NCI-H1436 treated with DMSO at 0.1 percent for 48 hours (cell line): ENCODE data around the gene FBXO44.
A peak's percentile ranks its signal among the peaks of the same experiment; 100 is the strongest.
"Not testable (repeated sequence)": the region's sequence is repeated elsewhere in the genome, so short reads cannot be mapped to it uniquely, and the experiment has no call there.

ENCODE experiments used
- DNase-seq: peaks from one replicate; lab custom pipeline; 2025; lab: John Stamatoyannopoulos, UW

Gene FBXO44

DNA sequence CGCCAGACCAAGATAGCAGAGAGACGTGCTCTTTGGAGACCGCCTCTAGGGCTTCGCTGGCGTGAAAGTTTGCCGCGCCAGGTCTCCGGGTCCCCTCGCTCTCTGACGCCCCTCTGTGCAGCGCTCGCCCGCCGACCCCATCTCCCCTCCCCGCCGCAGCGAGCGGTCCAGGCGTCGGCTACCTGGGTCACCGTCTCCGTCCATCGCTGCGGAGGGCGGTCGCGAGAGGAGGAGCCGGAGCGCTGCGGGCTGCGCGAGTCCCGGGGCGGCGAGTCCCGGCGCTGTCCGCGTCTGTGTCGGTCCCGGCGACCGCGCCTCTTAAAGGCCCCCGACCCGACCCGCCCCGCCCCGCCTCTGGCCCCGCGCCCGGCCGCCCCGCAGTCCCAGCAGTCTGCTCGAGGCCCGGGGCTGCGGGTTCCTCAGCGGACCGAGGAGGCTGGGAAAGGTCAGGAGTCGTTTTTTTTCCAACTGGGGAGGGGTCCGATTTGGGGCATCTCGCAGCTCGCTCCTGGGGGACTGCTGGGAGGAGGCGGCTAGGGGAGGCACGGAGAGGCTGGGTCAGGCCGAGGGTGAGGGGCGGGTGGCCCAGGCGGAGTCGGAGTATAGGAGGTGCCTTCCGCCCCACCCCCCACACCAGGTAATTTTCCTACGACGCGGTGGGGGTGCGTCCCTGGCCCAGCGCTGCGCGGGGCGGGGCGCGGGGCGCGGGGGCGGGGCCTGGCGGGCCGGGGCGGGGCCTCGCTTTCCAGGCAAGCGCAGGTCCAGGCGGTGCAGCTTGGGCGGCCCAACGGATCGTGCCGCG lies at the start of gene FBXO44, which contains the start of gene FBXO2:
Gene FBXO44, plus strand, starts transcription at position 741 of the 802 bp plus-strand sequence. CDS start 959 bp downstream, outside the sequence.
Gene FBXO2, minus strand, starts transcription at position 293 of the 802 bp plus-strand sequence. Its CDS starts 89 bp downstream, at position 204.
- DNase-seq = no peak

- no peak for DNase-seq
Observed at GRCh38 chr1:11606775-11607174, 47.9 kb upstream of the FBXO44 start.

- not testable (repeated sequence) for DNase-seq
Observed at GRCh38 chr1:11608596-11609130, 46.0 kb upstream of the FBXO44 start.

DNA sequence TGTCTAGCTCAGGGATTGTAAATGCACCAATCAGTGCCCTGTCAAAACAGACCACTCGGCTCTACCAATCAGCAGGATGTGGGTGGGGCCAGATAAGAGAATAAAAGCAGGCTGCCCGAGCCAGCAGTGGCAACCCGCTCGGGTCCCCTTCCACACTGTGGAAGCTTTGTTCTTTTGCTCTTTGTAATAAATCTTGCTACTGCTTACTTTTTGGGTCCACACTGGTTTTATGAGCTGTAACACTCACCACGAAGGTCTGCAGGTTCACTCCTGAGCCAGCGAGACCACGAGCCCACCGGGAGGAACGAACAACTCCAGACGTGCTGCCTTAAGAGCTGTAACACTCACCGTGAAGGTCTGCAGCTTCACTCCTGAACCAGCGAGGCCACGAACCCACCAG lies 45.3 kb upstream of the FBXO44 start:
- DNase-seq = not testable (repeated sequence)

GRCh38 chr1:11610629-11611180 lies 44.0 kb upstream of the FBXO44 start:
- DNase-seq = no peak

GRCh38 chr1:11611638-11612327 lies 42.9 kb upstream of the FBXO44 start:
- DNase-seq = no peak

DNA sequence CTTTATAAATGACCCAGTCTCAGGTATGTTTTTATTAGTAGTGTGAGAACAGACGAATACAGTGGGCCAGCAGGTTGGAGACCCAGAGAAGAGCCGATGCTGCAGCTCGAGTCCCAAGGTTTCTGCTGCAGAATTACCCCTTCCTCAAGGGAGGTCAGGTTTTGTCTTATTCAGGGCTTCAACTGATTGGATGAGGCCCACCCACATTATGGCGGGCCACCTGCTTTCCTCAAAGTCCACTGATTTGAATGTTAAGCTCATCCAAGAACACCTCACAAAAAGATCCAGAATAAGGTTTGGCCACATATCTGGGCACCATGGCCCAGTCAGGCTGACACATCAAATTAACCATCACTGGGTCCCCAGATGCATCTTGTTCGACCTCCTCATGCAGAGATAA lies 41.3 kb upstream of the FBXO44 start:
- no peak for DNase-seq

DNA sequence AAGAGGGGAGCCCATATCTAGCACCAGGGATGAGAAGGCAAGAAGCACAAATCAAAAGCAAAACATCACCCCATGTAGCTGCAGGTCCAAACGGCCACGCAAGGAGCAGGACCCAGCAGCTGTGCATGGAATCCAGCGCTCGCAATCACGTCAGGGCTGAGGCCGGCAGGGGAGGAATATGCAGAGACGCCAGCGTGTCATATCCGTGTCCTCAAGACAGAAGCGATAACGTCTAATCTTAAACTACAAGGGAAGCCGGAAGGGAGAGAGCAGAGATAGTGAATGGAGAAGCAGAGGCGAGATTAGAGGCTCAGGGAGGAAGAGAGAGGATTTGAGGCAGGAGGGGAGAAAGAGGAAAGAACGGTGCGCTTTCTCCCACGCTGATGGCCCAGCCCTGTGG lies 39.6 kb upstream of the FBXO44 start:
- no peak for DNase-seq

GRCh38 chr1:11616766-11617165 lies 37.9 kb upstream of the FBXO44 start:
- no peak for DNase-seq

DNA sequence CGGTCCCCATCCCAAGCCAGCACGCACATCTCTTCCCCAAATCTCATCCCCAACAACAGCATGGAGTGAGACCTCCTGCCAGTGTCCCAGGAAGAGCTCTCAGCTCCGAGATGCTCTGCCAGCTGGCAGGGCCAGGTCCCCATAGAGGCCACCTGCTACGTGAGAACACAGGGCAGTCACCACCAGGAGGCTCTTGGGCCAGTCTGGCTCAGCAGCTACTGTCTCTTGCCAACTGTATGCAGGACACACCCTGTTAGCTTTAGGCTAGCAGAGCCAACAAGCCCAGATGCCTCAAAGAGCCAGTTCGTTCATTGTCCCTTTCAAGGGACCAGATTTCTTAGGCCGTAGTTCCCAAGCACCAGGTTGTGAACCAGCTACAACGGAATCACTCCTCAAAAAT lies 37.4 kb upstream of the FBXO44 start:
- no peak for DNase-seq

- DNase-seq = no peak
Observed at GRCh38 chr1:11617741-11618140, 36.9 kb upstream of the FBXO44 start.

DNA sequence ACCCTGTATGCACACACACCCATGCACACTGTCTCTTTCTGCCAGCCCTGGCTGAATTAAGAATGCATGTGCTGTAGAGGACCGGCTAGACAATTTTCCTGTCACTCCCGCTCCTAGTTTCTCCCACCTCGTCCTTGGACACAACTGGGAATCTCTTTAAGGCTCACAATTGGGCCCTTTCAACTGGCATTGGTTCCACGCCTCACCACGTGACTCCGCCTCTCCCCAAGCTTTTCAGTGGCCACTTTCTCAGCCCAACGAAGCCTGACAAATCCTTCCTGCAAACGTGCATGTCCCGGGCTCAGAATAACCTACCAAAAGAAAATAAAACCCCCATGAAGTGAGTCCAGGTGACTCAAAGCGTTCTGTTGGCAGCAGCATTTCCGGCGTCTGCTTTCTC lies 34.3 kb upstream of the FBXO44 start:
- DNase-seq = no peak

DNA sequence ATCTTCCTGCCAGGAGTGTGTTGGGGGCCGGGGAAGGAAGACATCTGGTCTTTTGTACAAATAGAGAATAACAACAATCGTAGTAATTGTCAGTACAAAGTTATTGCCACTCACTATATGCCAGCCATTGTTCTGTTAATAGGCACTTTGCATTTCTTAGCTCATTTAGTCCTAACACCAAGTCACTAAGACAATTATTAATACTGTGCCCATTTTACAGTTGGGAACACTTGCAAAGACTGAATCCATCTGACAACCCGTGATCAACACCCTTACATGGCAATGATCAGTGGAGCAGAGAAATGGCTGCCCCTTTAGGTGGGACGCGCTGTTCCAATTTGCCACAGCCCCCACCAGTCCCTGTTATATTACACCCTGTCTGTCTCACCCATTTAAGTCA lies 33.8 kb upstream of the FBXO44 start:
- no peak for DNase-seq

DNA sequence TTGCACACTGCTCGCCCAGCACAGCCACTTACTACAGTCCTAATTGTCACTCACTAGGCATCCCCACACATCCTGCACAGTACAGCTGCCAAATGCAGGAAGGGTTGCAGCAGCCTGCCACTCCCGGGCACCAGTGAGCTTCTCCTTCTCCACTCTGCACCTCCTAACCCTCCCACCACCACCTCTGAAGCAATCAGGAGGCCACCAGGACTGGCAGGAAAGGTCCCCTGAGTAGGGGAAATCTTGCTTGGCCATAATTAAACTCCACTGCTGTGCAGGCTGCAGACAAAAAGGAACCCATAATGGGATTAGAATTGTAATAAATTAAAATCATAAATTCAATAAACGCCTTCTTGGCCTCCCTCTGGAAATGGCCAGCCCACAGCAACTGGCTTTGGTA lies 32.3 kb upstream of the FBXO44 start:
- no peak for DNase-seq

DNA sequence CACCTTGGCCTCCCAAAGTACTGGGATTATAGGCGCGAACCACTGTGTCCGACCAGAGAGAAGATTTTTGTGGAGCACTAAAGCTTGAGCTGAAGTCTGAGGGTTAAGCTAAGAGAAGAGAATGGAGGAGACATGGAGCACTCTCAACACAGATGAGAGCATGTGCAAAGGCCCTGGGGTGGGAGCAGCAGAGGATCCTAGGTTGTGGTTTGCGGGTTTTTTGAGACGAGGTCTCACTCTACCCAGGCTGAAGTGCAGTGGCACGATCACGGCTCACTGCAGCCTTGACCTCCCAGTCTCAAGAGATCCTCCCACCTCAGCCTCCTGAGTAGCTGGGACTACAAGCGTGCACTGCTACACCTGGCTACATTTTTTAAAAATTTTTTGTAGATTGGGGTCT lies 31.0 kb upstream of the FBXO44 start:
- no peak for DNase-seq

- no peak for DNase-seq
Observed at GRCh38 chr1:11626551-11626950, 28.1 kb upstream of the FBXO44 start.

- DNase-seq = no peak
Observed at GRCh38 chr1:11628767-11629166, 25.9 kb upstream of the FBXO44 start.

GRCh38 chr1:11629184-11630016 lies 25.3 kb upstream of the FBXO44 start:
- no peak for DNase-seq

- peak; percentile 36 for DNase-seq
Observed at GRCh38 chr1:11634365-11635192, 20.1 kb upstream of the FBXO44 start.

GRCh38 chr1:11638121-11638520 lies 16.6 kb upstream of the FBXO44 start:
- DNase-seq = no peak

DNA sequence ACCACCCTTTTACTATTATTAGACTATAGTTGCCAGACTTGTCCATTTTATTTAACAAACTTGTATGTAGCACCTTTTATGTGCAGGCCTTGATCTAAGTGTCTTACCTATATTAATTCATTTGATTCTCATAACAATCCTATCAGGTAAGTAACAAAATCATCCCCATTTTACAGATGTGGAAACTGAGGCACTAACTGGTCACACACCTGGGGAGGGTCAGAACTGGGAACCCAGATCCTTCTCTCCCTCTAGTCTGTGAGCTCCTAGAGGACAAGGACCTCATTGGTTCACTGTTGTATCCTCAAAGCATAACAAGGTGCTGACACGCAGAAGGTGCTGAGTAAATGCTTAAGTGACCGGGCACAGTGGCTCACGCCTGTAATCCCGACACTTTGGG lies 15.3 kb upstream of the FBXO44 start:
- no peak for DNase-seq
